ENCODE results near the gene ADAMTS8.

The ADAMTS8 gene

GRCh38 chr11:130473795-130474377 is 45.5 kb upstream of the ADAMTS8 start:
- H4K20me1 ChIP-seq (ENCODE audit: insufficient read depth, low read length) = no peaks in the 10 kb centered on the region
- H3K9me2 ChIP-seq (replicated peaks; ENCODE audit: insufficient read depth, low read length) = no peaks in the 10 kb centered on the region
- H3K27me3 ChIP-seq (replicated peaks; ENCODE audit: insufficient read depth, low read length) = no peaks in the 10 kb centered on the region
- H3K4me1 ChIP-seq (ENCODE audit: low read length) = no peaks in the 10 kb centered on the region
- no peaks in the 10 kb centered on the region for H3K9me3 ChIP-seq (replicated peaks; ENCODE audit: insufficient read depth, low read length)
- no peak overlapping the region for H3K27ac ChIP-seq (ENCODE audit: low read length)
- DNase-seq = no peak
- no peaks in the 10 kb centered on the region for H3K79me2 ChIP-seq (ENCODE audit: low read length)
- no peaks in the 10 kb centered on the region for H3K36me3 ChIP-seq (replicated peaks; ENCODE audit: insufficient read depth, low read length)
- H3K9ac ChIP-seq (ENCODE audit: low read length) = no peak overlapping the region
- no peak overlapping the region for H3K4me3 ChIP-seq (ENCODE audit: low read length)
- no peak overlapping the region for H3K4me2 ChIP-seq (ENCODE audit: low read depth, low read length)
- H2AFZ ChIP-seq (ENCODE audit: low read length) = no peak overlapping the region
- H3F3A ChIP-seq (ENCODE audit: insufficient read depth, low read length) = no peaks in the 10 kb centered on the region
- no peak for TF ChIP-seq EZH2 (optimal IDR thresholded peaks at IDR 0.05; ENCODE audit: low read depth, low read length)
- no peak for TF ChIP-seq EZH2phosphoT487 (IDR thresholded peaks at IDR 0.05; ENCODE audit: low read length)
- no peak for TF ChIP-seq CTCF (IDR thresholded peaks at IDR 0.05; ENCODE audit: low read length)

GRCh38 chr11:130473056-130473794 is 44.8 kb upstream of the ADAMTS8 start:
- no peaks in the 10 kb centered on the region for H3K79me2 ChIP-seq (ENCODE audit: low read length)
- no peak for TF ChIP-seq EZH2 (optimal IDR thresholded peaks at IDR 0.05; ENCODE audit: low read depth, low read length)
- no peak for TF ChIP-seq EZH2phosphoT487 (IDR thresholded peaks at IDR 0.05; ENCODE audit: low read length)
- no peak for TF ChIP-seq CTCF (IDR thresholded peaks at IDR 0.05; ENCODE audit: low read length)
- no peaks in the 10 kb centered on the region for H3F3A ChIP-seq (ENCODE audit: insufficient read depth, low read length)
- no peaks in the 10 kb centered on the region for H3K27me3 ChIP-seq (replicated peaks; ENCODE audit: insufficient read depth, low read length)
- H3K9me2 ChIP-seq (replicated peaks; ENCODE audit: insufficient read depth, low read length) = no peaks in the 10 kb centered on the region
- H3K9me3 ChIP-seq (replicated peaks; ENCODE audit: insufficient read depth, low read length) = no peaks in the 10 kb centered on the region
- H4K20me1 ChIP-seq (ENCODE audit: insufficient read depth, low read length) = no peaks in the 10 kb centered on the region
- no peaks in the 10 kb centered on the region for H3K4me1 ChIP-seq (ENCODE audit: low read length)
- H3K4me3 ChIP-seq (ENCODE audit: low read length) = no peak overlapping the region
- DNase-seq = no peak
- no peak overlapping the region for H3K4me2 ChIP-seq (ENCODE audit: low read depth, low read length)
- H3K36me3 ChIP-seq (replicated peaks; ENCODE audit: insufficient read depth, low read length) = no peaks in the 10 kb centered on the region
- H3K9ac ChIP-seq (ENCODE audit: low read length) = no peak overlapping the region
- no peak overlapping the region for H2AFZ ChIP-seq (ENCODE audit: low read length)
- H3K27ac ChIP-seq (ENCODE audit: low read length) = no peak overlapping the region

GRCh38 chr11:130472434-130472961 is 44.1 kb upstream of the ADAMTS8 start:
- TF ChIP-seq CTCF (IDR thresholded peaks at IDR 0.05; ENCODE audit: low read length) (no peak), EZH2 (optimal IDR thresholded peaks at IDR 0.05; ENCODE audit: low read depth, low read length) (no peak), EZH2phosphoT487 (IDR thresholded peaks at IDR 0.05; ENCODE audit: low read length) (no peak)
- Histone ChIP-seq H3K9me3 (replicated peaks; ENCODE audit: insufficient read depth, low read length) (no peaks in the 10 kb centered on the region), H3K4me3 (ENCODE audit: low read length) (no peak overlapping the region), H3K9me2 (replicated peaks; ENCODE audit: insufficient read depth, low read length) (no peaks in the 10 kb centered on the region), H3K4me1 (ENCODE audit: low read length) (no peaks in the 10 kb centered on the region), H3K9ac (ENCODE audit: low read length) (no peak overlapping the region), H3K36me3 (replicated peaks; ENCODE audit: insufficient read depth, low read length) (no peaks in the 10 kb centered on the region), H2AFZ (ENCODE audit: low read length) (no peak overlapping the region), H4K20me1 (ENCODE audit: insufficient read depth, low read length) (no peaks in the 10 kb centered on the region), H3K4me2 (ENCODE audit: low read depth, low read length) (no peak overlapping the region), H3K27ac (ENCODE audit: low read length) (no peak overlapping the region), H3F3A (ENCODE audit: insufficient read depth, low read length) (no peaks in the 10 kb centered on the region), H3K79me2 (ENCODE audit: low read length) (no peaks in the 10 kb centered on the region), H3K27me3 (replicated peaks; ENCODE audit: insufficient read depth, low read length) (no peaks in the 10 kb centered on the region)
- DNase-seq = no peak

Data from MM.1S (cell line).